ENCODE measurements around the gene SLC5A11.
"Not testable (repeated sequence)": the region's sequence is repeated elsewhere in the genome, so short reads cannot be mapped to it uniquely, and the experiment has no call there.

SLC5A11 gene

DNA sequence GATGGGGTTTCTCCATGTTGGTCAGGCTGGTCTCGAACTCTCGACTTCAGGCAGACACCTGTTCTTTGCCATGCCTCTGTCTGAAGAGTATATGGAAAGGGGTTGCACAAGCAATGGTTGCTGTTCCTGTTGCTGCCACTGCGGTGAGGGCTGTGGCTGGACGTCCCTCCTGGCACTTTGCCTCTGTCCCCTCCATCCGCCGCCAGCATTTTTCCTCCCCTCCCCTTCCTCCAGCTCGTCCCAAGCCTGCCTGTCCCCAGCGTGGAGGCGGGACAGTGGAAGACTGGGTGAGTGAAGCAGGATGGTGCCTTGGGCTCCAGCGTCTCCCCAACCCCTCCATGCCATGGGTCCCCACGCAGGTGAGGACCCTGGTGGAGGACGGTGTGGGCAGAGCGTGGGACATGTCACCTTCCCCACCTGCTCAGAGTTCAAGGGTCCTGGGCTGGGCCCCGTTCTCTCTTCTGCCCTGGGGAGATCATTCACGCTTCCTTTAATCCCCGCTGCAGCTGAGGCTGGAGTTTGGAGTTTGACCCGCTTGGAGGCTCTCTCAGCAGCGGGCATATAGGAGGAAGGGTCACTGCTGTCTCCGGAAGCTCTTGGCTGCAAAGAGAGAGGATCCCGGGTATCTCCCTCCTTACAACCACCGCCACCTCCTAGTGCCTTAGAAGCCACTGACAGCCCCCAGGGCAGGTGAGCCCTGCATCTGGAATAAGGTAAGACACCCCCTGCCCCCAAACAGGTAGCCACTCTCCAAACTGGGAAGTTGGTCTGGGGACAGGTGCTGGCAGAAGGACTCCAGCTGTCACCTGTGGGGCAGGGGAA lies at the start of gene SLC5A11:
TSS of gene SLC5A11 (plus strand) at position 238 of the 822 bp plus-strand sequence. CDS start 12,681 bp downstream, outside the sequence.
- no peak for DNase-seq (ENCODE audit: low read depth in 2 of 2)

GRCh38 chr16:24800586-24800985 lies 45.2 kb upstream of the SLC5A11 start:
- DNase-seq (ENCODE audit: low read depth in 2 of 2) = no peak

- DNase-seq (ENCODE audit: low read depth in 2 of 2) = no peak
These were observed 43.9 kb upstream of the SLC5A11 start for GRCh38 chr16:24801761-24802302.

GRCh38 chr16:24805484-24805883 lies 40.3 kb upstream of the SLC5A11 start:
- DNase-seq (ENCODE audit: low read depth in 2 of 2) = no peak

GRCh38 chr16:24807301-24807700 lies 38.5 kb upstream of the SLC5A11 start:
- DNase-seq (ENCODE audit: low read depth in 2 of 2) = no peak

- DNase-seq (ENCODE audit: low read depth in 2 of 2) = no peak
These were observed 34.6 kb upstream of the SLC5A11 start for GRCh38 chr16:24810951-24811843.

GRCh38 chr16:24812813-24813212 lies 33.0 kb upstream of the SLC5A11 start:
- not testable (repeated sequence) for DNase-seq (ENCODE audit: low read depth in 2 of 2)

DNA sequence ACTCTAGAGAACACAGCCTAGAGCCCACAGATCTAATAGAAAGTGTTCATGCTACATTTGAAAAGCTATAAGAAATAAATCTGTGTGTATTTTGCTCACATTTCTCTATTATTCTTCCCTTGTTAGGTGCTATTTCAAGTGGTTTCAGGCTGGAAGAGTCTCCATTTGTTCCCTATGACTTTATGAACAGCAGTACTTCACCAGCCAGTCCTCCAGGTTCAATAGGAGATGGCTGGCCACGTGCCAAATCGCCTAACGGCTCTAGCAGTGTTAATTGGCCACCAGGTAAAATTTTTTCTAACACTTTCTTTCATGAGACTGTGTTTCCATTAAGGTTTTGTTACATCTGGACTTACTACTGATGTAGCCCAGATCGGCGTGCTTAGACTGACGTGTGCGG lies 30.7 kb upstream of the SLC5A11 start:
- no peak for DNase-seq (ENCODE audit: low read depth in 2 of 2)

GRCh38 chr16:24816688-24817087 lies 29.1 kb upstream of the SLC5A11 start:
- no peak for DNase-seq (ENCODE audit: low read depth in 2 of 2)

DNA sequence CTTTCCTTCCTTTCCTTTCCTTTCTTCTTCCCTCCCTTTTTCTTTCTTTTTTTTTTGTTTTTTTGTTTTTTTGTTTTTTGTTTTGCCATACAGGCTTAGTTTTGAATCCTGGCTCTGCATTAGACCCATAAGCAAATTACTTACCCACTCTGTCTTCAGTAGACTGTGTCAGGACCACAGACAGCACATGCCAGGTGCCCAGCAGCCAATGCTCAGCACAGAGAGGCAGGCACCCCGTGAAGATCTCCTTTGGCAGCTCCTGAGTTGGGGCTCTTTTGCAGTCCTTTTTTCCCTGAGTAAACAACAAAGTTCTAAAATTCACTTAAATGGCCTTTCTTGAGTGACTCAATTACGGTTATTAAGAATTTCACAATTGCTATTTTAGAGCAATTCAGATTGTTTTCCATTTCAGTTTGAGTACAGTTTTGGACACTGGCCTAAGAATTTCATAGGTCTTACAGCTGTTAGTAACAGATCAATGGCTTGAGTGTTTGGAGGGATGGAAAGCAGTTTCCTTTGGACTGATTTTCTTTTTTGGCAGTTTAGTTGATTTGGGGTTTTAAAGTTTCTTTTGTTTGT lies 26.2 kb upstream of the SLC5A11 start:
- no peak for DNase-seq (ENCODE audit: low read depth in 2 of 2)

GRCh38 chr16:24820522-24820921 lies 25.2 kb upstream of the SLC5A11 start:
- no peak for DNase-seq (ENCODE audit: low read depth in 2 of 2)

GRCh38 chr16:24821129-24821528 lies 24.6 kb upstream of the SLC5A11 start:
- no peak for DNase-seq (ENCODE audit: low read depth in 2 of 2)

DNA sequence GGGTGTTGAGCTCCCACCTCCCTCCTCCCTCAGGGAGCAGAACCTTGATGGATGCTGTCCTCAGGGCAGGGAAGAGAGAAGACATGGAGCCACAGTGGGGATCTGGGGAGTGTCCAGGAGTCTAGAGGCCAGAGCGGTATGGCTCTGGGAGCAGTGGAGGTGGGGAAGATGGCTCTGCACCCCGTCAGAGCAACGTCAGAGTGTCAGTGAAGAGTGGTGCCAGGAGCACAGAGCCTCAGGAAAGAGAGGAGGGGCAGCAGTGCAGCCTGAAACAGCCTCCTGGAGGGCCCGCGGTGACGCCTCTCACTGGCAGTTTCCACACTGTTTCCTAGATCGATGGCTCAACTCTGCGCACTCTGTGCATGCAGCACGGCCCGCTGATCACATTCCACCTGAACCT lies 23.2 kb upstream of the SLC5A11 start:
- no peak for DNase-seq (ENCODE audit: low read depth in 2 of 2)

- DNase-seq (ENCODE audit: low read depth in 2 of 2) = no peak
These were observed 22.8 kb upstream of the SLC5A11 start for GRCh38 chr16:24822974-24823373.

DNA sequence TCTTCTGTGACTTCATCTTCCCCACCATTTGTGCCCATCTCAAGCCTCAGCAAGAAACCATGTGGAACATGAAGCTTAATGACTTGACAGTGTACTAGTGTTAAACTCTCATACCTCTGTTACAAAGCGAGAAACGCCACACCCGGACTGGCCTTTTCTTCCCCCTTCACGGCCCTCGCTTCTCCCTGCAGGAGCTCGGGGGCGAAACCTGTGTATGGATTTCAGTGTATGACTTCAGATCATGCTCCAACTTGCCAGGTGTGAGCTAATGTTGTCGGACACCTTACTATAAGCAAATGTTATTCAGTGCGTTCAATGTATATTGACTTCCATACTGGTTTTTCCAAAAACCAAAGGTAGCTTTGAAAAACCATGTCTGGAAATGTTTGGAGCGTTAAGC lies 20.1 kb upstream of the SLC5A11 start:
- DNase-seq (ENCODE audit: low read depth in 2 of 2) = no peak

GRCh38 chr16:24826096-24826690 lies 19.6 kb upstream of the SLC5A11 start:
- DNase-seq (ENCODE audit: low read depth in 2 of 2) = no peak

DNA sequence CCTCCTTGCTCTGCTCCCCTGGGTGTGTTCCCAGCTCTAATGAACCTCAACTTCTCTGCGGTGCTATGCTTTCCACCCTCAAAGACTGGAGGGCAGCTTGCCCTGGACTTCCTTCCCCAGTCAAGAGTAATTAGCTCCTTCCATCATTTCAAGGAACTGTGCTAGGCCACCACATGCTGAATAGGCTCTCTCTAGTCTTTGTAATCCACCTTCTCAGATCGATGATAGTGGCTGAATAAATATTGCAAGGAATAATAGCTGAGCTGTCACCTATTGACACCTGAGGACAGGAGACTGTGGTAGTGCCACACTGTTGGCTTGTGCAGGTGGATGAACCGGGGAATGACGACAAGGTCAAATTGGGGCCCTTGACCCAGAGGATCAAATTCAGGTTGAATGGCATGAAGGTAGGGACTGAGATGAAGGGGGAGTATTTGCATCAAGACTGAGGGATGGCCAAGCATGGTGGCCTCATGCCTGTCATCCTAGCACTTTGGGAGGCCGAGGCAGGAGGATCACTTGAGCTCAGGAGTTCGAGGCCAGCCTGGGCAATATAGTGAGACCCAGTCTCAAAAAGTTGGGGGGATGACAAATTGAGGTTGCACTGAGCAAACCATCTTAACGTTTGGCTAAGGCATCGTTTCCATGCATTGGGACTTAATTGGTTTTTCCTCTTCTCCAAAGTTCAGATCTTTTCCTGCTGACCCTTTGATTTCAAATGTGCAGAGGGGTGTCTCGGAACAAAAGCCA lies 18.8 kb upstream of the SLC5A11 start:
- no peak for DNase-seq (ENCODE audit: low read depth in 2 of 2)

DNA sequence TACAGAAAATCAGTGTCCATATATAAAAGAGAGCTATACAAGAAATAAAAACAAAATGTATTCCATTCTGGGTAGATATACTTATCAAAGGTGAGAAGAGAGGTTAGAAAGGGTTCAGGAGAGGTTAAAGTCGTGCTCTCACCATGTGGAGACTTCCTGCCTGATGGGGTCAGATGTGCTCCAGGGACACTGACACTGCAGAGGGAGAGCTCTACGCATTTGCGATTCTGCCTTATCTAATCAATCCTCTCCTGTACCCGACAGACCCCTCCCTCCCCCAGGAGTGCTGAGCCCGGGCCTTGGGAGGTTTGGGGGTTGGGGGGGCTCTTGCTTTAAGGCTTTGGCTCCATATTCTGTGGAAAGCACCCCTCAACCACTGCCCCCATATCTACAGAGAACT lies 16.6 kb upstream of the SLC5A11 start:
- no peak for DNase-seq (ENCODE audit: low read depth in 2 of 2)

- DNase-seq (ENCODE audit: low read depth in 2 of 2) = no peak
These were observed 12.4 kb upstream of the SLC5A11 start for GRCh38 chr16:24833352-24833751.

- DNase-seq (ENCODE audit: low read depth in 2 of 2) = no peak
These were observed 11.1 kb upstream of the SLC5A11 start for GRCh38 chr16:24834459-24835335.

Data from activated CD8-positive, alpha-beta memory T cell treated with anti-CD3 and anti-CD28 coated beads for 4 hours (primary cell).